Measurements from ENCODE around the gene LRRFIP2.

DNA sequence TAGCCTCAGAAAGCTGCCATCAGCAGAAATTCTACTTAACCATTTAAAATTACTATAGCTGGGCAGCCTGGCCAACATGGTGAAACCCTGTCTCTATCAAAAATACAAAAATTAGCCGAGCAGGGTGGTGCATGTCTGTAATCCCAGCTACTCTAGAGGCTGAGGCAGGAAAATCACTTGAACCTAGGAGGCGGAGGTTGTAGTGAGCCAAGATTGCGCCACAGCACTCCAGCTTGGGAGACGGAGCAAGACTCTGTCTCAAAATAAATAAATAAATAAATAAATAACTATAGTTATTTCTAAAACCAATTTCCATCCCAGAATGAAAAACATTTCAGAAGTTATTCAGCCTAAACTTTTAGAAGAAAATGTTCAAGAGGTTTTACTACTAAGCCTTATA, 25.1 kb downstream of the LRRFIP2 start:
- TF ChIP-seq, protein P1, sequence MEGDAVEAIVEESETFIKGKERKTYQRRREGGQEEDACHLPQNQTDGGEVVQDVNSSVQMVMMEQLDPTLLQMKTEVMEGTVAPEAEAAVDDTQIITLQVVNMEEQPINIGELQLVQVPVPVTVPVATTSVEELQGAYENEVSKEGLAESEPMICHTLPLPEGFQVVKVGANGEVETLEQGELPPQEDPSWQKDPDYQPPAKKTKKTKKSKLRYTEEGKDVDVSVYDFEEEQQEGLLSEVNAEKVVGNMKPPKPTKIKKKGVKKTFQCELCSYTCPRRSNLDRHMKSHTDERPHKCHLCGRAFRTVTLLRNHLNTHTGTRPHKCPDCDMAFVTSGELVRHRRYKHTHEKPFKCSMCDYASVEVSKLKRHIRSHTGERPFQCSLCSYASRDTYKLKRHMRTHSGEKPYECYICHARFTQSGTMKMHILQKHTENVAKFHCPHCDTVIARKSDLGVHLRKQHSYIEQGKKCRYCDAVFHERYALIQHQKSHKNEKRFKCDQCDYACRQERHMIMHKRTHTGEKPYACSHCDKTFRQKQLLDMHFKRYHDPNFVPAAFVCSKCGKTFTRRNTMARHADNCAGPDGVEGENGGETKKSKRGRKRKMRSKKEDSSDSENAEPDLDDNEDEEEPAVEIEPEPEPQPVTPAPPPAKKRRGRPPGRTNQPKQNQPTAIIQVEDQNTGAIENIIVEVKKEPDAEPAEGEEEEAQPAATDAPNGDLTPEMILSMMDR (IDR thresholded peaks at IDR 0.05), result no peak
- no peak for TF ChIP-seq EP300 (IDR thresholded peaks at IDR 0.05)

All from upper lobe of left lung (tissue), 4 donors.